ENCODE results near the gene MYL10. TPM values are rescaled to one million over a fixed set of nuclear protein-coding genes. Genes with fewer than 3 reads are reported as not detected.
A peak's percentile ranks its signal among the peaks of the same experiment; 100 is the strongest.

MYL10 gene
- total and polyA plus RNA-seq, 2 donors (not counting 3 experiments of a cell fraction or from before 2014, with no cell fraction given) = not detected

GRCh38 chr7:101602484-101603241 lies 26.4 kb downstream of the MYL10 start:
- BruUV-seq (replicated peaks) = no TSS peak
- no peaks in the 10 kb centered on the region for H3K9me3 ChIP-seq (replicated peaks; ENCODE audit: control insufficient read depth, insufficient read depth, low read length)
- ChIA-PET POLR2A (no interaction called here), CTCF (interaction anchor here (0.5 to 3.3 kb wide), 42 partner anchors 9 to 671 kb away, joined by 3 to 36 read pairs (median 4); no protein-coding TSS in a partner anchor)
- FAIRE-seq = peak; percentile 85
- intact Hi-C loops (cut with micrococcal nuclease) (loop anchor here (1.0 to 5.0 kb wide), 4 partner anchors 85 to 670 kb away; no protein-coding TSS in a partner anchor), dilution Hi-C loops (cut with MboI; ENCODE audit: extremely low pct_ligation_motif_present, low sequenced_read_pairs) (no loop called here)
- no peaks in the 10 kb centered on the region for H3K27me3 ChIP-seq (ENCODE audit: control insufficient read depth in 2 of 2, insufficient read depth in 2 of 2, low read length in 2 of 2)
- H3K9me1 ChIP-seq (replicated peaks; ENCODE audit: control insufficient read depth, extremely low read depth, insufficient read depth, low read length) = no peaks in the 10 kb centered on the region
- no peak overlapping the region for H3K4me3 ChIP-seq (replicated peaks in 1 of 3; ENCODE audit: insufficient read depth in 1 of 3, low read depth in 1 of 3, low read length in 3 of 3)
- H4K20me1 ChIP-seq (replicated peaks; ENCODE audit: control insufficient read depth, extremely low read depth, insufficient read depth, low read length) = no peaks in the 10 kb centered on the region
- peak; percentile 64 for DNase-seq (ENCODE audit: low read depth, low spot score)
- H2AFZ ChIP-seq (ENCODE audit: low read depth, low read length) = no peak overlapping the region
- TF ChIP-seq, protein P1, sequence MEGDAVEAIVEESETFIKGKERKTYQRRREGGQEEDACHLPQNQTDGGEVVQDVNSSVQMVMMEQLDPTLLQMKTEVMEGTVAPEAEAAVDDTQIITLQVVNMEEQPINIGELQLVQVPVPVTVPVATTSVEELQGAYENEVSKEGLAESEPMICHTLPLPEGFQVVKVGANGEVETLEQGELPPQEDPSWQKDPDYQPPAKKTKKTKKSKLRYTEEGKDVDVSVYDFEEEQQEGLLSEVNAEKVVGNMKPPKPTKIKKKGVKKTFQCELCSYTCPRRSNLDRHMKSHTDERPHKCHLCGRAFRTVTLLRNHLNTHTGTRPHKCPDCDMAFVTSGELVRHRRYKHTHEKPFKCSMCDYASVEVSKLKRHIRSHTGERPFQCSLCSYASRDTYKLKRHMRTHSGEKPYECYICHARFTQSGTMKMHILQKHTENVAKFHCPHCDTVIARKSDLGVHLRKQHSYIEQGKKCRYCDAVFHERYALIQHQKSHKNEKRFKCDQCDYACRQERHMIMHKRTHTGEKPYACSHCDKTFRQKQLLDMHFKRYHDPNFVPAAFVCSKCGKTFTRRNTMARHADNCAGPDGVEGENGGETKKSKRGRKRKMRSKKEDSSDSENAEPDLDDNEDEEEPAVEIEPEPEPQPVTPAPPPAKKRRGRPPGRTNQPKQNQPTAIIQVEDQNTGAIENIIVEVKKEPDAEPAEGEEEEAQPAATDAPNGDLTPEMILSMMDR (IDR thresholded peaks at IDR 0.05; ENCODE audit: extremely low read depth in 1 of 2, insufficient read depth in 1 of 2, low read depth in 1 of 2, low read length in 2 of 2) = peak; percentile 87 to 99
- no peak for TF ChIP-seq MYC (IDR thresholded peaks at IDR 0.05; ENCODE audit: low read depth, low read length)
- H3K4me1 ChIP-seq (ENCODE audit: control insufficient read depth, extremely low read depth, insufficient read depth, low read length) = no peaks in the 10 kb centered on the region
- H3K27ac ChIP-seq (ENCODE audit: insufficient read depth, low read depth, low read length) = no peak overlapping the region
- H3K9ac ChIP-seq (replicated peaks; ENCODE audit: extremely low read depth, insufficient read depth, low read length) = no peak overlapping the region
- no peaks in the 10 kb centered on the region for H3K79me2 ChIP-seq (ENCODE audit: control insufficient read depth, insufficient read depth, low read length)
- no peak overlapping the region for H3K4me2 ChIP-seq (ENCODE audit: insufficient read depth, low read length)
- H3K36me3 ChIP-seq (ENCODE audit: control insufficient read depth in 2 of 2, extremely low read depth in 1 of 2, insufficient read depth in 2 of 2, low read length in 2 of 2) = no peaks in the 10 kb centered on the region

GRCh38 chr7:101602082-101602481 lies 27.0 kb downstream of the MYL10 start:
- H3K4me3 ChIP-seq (replicated peaks in 1 of 3; ENCODE audit: insufficient read depth in 1 of 3, low read depth in 1 of 3, low read length in 3 of 3) = no peak overlapping the region
- ChIA-PET CTCF (interaction anchor here (0.9 to 3.3 kb wide), 23 partner anchors 9 to 671 kb away, joined by 3 to 36 read pairs (median 5); no protein-coding TSS in a partner anchor), POLR2A (no interaction called here)
- TF ChIP-seq GATA2 (IDR thresholded peaks at IDR 0.05; ENCODE audit: insufficient read depth, insufficient read length, low read depth, low read length) = no peak
- no peak for TF ChIP-seq POLR2A (IDR thresholded peaks at IDR 0.05; ENCODE audit: low read depth, low read length)
- TF ChIP-seq, protein P2, sequence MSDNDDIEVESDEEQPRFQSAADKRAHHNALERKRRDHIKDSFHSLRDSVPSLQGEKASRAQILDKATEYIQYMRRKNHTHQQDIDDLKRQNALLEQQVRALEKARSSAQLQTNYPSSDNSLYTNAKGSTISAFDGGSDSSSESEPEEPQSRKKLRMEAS (IDR thresholded peaks at IDR 0.05; ENCODE audit: insufficient read depth, insufficient read length) = no peak
- no peak for TF ChIP-seq JUN (IDR thresholded peaks at IDR 0.05; ENCODE audit: borderline replicate concordance, insufficient read depth, insufficient read length, low read depth)
- TF ChIP-seq, protein P1 (IDR thresholded peaks at IDR 0.05; ENCODE audit: extremely low read depth in 1 of 2, insufficient read depth in 1 of 2, low read depth in 1 of 2, low read length in 2 of 2) = no peak
- TF ChIP-seq POLR2AphosphoS5 (IDR thresholded peaks at IDR 0.05; ENCODE audit: insufficient read depth, low read depth, low read length) = no peak
- TF ChIP-seq MYC (IDR thresholded peaks at IDR 0.05; ENCODE audit: low read depth, low read length) = no peak
- no peak for TF ChIP-seq FOS (IDR thresholded peaks at IDR 0.05; ENCODE audit: borderline replicate concordance, insufficient read depth, low read length)
- no peak for TF ChIP-seq EZH2 (IDR thresholded peaks at IDR 0.05; ENCODE audit: borderline replicate concordance, low read depth, low read length, severe bottlenecking)
- H3K9ac ChIP-seq (replicated peaks; ENCODE audit: extremely low read depth, insufficient read depth, low read length) = no peak overlapping the region
- intact Hi-C loops (cut with micrococcal nuclease) (loop anchor here (1.0 to 5.0 kb wide), 4 partner anchors 85 to 670 kb away; no protein-coding TSS in a partner anchor), dilution Hi-C loops (cut with MboI; ENCODE audit: extremely low pct_ligation_motif_present, low sequenced_read_pairs) (no loop called here)
- FAIRE-seq (no peak), DNase-seq (ENCODE audit: low read depth, low spot score) (no peak)
- H3K4me1 ChIP-seq (ENCODE audit: control insufficient read depth, extremely low read depth, insufficient read depth, low read length) = no peaks in the 10 kb centered on the region
- no peaks in the 10 kb centered on the region for H3K27me3 ChIP-seq (ENCODE audit: control insufficient read depth in 2 of 2, insufficient read depth in 2 of 2, low read length in 2 of 2)
- H3K79me2 ChIP-seq (ENCODE audit: control insufficient read depth, insufficient read depth, low read length) = no peaks in the 10 kb centered on the region
- BruUV-seq (replicated peaks) = no TSS peak
- H3K27ac ChIP-seq (ENCODE audit: insufficient read depth, low read depth, low read length) = no peak overlapping the region
- H4K20me1 ChIP-seq (replicated peaks; ENCODE audit: control insufficient read depth, extremely low read depth, insufficient read depth, low read length) = no peaks in the 10 kb centered on the region
- H3K4me2 ChIP-seq (ENCODE audit: insufficient read depth, low read length) = no peak overlapping the region
- H3K36me3 ChIP-seq (ENCODE audit: control insufficient read depth in 2 of 2, extremely low read depth in 1 of 2, insufficient read depth in 2 of 2, low read length in 2 of 2) = no peaks in the 10 kb centered on the region
- no peak overlapping the region for H2AFZ ChIP-seq (ENCODE audit: low read depth, low read length)
- H3K9me1 ChIP-seq (replicated peaks; ENCODE audit: control insufficient read depth, extremely low read depth, insufficient read depth, low read length) = no peaks in the 10 kb centered on the region
- H3K9me3 ChIP-seq (replicated peaks; ENCODE audit: control insufficient read depth, insufficient read depth, low read length) = no peaks in the 10 kb centered on the region

Measured in endothelial cell of umbilical vein (primary cell).